GM19351 (cell line): ENCODE results near the gene ZNF584.
"Not testable (repeated sequence)": the region's sequence is repeated elsewhere in the genome, so short reads cannot be mapped to it uniquely, and the experiment has no call there.

Experiments used
- ATAC-seq: cut with Tn5 transposase; IDR thresholded peaks from one replicate; pipeline ENCODE4 v1.9.1; 2021; ENCODE audit warnings: mild to moderate bottlenecking, moderate library complexity; ENCODE audit not compliant: unreplicated experiment

Gene ZNF584

DNA sequence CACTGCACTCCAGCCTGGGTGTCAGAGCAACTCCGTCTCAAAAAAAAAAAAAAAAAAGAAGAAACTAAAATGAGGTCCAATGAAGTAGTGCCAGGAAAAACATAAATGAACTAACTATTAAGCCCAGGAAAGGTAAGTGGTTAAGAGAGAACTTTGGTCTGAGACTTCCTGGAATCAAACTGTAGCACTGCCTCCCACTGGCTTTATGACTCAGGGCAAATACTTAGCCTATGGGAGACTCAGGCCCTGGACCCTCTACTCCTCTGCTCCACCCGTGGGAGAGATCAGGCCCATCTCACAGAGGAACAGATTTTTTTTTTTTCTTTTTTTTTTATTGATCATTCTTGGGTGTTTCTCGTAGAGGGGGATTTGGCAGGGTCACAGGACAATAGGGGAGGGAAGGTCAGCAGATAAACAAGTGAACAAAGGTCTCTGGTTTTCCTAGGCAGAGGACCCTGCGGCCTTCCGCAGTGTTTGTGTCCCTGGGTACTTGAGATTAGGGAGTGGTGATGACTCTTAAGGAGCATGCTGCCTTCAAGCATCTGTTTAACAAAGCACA, 4.5 kb upstream of the ZNF584 start:
- not testable (repeated sequence) for ATAC-seq

DNA sequence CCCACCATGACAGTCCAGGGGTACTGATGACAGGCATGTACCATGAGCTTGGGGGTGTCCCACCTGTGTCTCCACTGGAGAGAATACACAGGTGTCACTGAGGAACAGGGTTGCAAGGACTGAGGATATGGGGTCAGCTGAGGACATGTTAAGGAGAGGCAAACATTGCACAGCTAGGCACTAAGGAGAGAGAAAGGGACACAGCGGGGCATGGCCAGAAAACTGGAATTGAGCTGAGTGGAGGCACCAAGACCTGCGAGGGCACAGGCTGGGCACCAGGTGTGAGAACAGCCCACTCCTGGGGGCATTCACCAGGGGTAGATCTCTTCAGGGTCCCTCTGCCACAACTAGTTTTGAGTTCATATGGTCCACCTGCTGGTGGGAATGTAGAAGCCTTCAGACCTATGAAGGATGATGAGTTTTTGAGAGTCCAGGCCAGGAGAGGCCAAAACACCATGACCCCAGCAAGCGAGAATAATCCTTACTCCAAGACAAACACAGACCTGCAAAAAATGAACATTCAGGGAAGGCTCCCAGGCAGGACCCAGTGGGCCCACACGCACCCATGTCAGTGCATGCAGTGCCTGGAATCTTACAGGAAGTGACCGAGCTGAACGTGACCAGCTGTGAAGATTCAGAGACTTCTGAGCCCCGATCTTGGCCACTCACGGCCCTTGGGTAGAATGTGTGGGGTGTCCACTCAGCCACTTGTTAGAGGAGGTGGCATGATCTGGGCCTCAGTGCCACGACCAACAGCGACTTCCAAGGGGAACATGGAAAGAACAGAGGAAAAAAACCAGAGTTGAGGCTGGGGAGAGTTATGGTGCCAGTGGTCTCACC, 1.4 kb upstream of the ZNF584 start:
- no peak for ATAC-seq

DNA sequence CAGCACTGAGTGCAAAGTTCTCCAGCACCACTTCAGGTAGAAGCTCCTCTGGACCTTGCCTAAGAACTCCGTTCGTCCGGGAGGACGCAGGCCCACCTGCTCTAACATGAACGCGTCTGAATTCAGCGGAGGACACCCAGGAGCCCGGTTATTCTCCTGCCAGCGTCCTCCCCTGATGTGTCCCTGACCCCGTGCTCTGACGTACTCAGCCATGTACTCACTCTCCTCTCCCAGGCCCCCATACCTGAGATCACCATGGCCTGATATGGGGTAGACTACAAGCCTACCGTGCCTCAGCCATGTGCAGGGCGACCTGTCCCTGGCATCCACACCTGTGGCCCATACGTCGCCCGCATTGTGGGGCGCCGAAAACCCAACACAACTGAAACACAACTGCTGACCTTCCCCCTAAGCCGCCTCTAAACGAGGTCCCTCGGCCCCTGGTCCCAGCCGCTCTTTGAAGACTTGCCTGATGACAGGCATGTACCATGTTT, 744 bp upstream of the ZNF584 start:
- ATAC-seq: peak; percentile 9

DNA sequence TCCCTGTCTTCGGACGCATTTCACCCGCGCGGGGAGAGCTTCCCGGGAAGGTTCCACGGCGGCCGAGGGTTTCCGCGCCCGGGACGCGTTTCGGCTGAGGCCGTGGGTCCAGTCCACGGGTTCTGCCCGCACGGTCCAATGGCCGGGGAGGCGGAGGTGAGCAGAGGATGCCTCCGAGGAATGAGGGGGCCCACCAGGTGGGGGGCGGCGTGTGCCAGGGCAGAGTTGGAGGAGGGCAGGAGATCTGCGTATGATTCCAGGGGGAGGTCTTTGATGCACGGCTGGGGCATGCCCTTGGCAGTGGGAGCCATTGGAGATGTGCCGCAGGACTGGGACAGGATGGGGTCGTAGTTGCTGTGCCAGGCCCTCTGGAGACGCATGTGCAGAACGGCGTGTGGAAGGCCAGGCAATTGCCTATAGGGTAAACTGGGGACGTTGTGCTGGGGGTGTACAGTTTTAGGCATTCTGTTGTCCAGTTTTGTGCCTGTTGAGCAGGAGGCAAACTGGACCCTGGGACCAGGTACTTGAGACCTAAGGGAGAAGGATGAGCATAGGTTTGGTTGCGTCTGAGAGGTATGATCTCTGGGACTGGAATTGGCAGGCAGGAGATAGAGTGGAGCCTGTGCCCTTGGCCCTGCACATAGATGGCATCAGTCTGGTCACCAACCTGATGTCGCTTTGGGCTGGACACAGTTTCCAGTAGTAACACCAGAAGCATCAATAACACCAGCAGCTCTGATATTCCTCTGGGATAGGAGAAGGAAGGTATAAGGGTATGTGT, 751 bp downstream of the ZNF584 start:
- no peak for ATAC-seq

DNA sequence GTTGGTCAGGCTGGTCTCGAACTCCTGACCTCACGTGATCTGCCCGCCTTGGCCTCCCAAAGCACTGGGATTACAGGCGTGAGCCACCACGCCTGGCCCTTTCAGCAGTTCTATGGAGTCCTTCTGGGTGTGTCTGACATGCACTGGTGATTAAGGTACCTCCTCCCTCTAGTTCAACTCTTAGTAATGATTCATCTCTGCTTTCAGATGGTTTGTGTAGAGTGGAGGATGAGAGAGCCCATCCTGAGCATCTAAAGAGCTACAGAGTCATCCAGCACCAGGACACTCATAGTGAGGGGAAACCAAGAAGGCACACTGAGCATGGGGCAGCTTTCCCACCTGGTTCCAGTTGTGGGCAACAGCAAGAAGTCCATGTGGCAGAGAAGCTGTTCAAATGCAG, 8.2 kb downstream of the ZNF584 start:
- ATAC-seq: no peak

DNA sequence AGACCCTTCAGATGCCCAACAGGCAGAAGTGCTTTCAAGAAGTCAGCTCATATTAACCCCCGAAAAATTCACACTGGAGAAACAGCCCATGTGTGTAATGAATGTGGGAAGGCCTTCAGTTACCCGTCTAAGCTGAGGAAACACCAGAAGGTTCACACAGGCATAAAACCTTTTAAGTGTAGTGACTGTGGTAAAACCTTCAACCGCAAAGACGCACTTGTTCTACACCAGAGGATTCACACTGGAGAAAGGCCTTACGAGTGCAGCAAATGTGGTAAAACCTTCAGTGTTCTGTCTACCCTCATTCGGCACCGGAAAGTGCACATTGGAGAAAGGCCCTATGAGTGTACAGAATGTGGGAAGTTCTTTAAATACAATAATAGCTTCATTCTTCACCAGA, 8.6 kb downstream of the ZNF584 start:
- no peak for ATAC-seq

DNA sequence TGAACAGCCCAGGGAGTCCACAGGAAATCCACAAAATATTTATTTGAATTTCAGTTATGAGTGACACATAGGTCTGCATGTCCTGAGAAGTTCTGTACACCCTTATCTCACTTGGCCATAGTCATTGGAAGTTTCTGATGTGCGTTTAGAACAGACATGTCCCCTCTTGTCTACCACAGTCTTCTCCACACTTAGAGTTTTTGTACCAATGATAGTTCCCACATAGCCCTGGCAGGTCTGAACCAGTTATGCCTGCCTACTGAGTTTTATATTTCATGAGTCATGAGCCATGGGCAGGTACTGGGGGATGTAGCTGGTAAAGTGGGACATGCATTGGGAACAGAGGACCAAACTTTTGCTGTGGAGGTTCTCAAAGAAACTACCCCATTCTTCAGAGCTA, 20.2 kb downstream of the ZNF584 start:
- ATAC-seq: no peak

DNA sequence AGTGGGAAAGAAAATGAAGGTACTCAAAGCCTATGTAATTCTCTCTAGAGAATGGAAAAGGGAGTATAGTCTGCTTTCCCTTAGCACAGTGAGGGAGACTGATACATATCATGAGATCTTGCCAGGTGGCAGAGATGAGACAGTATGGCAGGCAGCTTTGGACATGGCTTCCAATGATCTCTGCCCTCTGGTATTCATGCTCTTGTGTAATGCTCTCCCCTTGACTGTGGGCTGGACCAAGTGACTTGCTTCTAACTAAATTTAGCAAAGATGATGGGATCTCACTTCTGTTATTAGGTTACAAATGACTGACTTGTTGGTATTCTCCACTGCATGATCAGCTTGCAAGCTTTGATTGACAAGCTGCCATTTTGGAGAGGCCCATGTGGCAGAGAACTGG, 21.3 kb downstream of the ZNF584 start:
- ATAC-seq: no peak

DNA sequence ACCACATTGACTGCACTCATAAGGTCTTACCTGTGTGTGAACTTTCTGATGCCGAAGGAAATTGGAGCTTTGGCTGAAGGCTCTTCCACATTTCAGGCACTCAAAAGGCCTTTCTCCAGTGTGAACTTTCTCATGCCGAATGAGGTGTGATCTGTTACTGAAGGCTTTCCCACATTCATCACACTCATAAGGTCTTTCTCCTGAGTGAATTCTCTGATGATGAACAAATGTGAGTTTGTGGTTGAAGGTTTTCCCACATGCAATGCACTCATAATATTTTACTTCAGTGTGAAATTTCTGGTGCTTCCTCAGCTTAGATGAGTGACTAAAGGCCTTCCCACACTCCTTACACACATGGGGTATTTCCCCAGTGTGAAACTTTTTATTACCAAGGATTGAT, 25.8 kb downstream of the ZNF584 start:
- no peak for ATAC-seq

DNA sequence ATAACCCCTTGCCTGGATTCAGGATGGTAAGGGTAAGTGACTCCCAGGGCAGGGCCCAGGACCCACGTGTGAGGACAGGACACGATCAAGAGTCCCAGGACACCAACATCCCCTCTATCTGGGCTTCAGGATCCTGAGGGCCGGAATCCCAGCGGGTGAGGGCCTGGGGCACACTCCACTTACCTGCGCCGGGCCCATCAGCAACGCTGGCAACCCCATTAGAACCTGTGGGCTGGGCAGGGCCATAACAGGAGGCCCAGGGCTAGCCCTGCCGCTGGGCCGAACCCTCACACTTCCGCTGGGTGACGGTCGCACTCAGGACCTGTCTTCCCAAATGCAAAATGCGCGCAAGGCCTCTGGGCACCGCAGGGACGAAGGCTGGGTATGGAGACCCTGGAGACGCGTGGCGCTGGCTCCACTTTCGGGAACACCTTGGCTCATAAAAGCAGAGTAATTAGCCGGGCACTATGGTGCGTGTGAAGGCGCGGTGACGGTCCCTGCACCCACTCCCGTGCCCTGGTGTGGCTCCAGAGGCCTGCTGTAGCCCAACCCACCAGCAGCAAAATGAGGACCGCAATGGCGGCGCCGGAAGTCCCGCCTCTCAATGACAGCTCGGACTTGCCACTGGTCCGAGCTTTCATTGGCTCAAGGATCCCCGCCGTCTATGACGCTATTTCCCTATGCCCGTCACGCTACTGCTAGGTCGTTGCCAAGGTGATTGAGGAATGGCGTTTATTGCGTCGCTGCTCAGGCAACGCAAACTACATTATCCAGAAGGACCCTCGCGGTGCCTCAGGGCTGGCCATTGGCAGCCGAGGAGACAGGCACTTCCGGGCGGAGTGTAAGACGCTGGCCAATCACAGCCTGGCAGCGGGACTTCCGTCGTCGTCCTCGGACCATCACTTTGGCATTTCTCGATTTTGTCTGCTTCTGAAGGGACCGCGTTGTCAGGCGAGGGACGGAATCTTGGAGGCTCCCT, 31.4 kb downstream of the ZNF584 start, which contains the start of gene ZNF132:
ZNF132 (minus strand) TSS at position 578 of the 979 bp plus-strand sequence; CDS start at position 246, 332 bp downstream.
- peak; percentile 93 for ATAC-seq

DNA sequence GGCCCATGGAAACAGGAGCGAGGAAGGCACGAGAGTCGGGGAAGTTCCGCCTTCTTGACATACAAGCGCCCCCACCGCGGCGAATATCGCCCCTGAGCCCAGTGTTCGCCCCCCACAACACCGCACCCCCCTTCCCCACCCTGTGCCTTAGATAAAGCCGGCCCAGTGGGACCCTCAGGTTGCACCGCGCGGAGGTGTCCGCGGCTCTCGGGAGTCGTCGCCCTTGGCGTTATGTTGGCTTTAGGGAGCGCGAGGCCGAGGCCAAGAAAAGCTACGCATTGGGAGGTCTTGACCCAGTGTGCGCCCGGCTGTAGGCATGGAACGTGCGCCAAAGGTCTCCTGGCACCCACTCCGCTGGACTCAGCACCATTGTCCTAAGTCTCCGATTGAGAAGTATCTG, 32.1 kb downstream of the ZNF584 start:
- no peak for ATAC-seq

DNA sequence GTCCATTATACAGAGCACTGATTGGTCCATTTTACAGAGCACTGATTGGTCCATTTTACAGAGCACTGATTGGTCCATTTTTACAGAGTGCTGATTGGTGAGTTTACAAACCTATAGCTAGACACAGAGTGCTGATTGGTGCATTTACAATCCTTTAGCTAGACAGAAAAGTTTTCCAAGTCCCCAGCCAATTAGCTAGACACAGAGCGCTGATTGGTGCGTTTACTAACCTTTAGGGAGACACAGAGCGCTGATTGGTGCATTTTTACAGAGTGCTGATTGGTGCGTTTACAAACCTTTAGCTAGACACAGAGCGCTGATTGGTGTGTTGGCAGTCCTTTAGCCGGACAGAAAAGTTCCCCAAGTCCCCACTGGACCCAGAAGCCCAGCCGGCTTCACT, 34.5 kb downstream of the ZNF584 start:
- not testable (repeated sequence) for ATAC-seq

DNA sequence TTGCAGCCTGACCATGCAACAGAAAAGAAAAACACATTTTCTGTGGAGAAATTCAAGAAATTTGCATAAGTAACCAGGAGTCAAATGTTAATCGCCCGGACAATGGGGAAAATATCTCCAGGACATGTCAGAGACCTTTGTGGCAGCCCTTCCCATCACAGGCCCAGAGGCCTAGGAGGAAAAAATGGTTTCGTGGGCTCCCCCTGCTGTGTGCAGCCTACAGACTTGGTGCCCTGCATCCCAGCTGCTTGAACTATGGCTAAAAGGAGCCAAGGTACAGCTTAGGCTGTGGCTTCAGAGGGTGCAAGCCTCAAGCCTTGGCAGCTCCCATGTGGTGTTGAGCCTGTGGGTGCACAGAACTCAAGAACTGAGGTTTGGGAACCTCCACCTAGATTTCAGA, 40.4 kb downstream of the ZNF584 start:
- not testable (repeated sequence) for ATAC-seq

DNA sequence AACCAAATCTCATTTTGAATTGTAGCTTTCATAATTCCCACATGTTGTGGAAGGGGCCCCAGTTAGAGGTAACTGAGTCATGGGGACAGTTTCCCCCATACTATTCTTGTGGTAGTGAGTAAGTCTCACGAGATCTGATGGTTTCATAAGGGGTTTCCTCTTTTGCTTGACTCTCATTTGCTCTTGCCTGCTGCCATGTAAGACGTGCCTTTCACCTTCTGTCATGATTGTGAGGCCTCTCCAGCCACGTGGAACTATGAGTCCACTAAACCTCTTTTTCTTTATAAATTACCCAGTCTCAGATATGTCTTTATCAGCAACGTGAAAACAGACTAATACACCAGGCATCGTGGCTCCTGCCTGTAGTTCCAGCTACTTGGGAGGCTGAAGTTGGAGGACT, 41.5 kb downstream of the ZNF584 start:
- not testable (repeated sequence) for ATAC-seq

DNA sequence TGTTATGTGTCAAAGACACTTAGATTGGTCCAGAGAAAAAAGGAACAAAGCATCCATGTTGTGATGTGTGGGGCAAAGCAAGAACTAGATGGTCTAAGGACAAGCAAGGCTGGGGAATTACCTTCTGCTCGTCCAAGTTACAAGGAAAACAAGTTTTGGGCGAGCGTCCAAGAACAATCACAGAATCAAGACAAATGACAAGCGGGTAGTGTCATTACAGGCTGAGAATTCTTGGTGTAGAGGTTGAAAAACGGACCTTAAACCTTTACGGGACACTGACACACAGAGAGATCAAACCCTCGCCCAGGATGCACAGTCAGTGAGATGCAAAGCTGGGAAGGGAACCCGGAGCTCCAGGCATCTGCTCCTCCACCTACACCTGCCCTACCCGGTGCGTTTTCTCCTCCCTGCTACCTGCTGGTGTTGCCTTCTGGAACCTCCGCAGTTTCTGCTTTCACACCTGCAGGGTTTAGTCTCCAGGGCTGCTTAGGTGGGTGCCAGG, 42.5 kb downstream of the ZNF584 start:
- peak; percentile 25 for ATAC-seq

DNA sequence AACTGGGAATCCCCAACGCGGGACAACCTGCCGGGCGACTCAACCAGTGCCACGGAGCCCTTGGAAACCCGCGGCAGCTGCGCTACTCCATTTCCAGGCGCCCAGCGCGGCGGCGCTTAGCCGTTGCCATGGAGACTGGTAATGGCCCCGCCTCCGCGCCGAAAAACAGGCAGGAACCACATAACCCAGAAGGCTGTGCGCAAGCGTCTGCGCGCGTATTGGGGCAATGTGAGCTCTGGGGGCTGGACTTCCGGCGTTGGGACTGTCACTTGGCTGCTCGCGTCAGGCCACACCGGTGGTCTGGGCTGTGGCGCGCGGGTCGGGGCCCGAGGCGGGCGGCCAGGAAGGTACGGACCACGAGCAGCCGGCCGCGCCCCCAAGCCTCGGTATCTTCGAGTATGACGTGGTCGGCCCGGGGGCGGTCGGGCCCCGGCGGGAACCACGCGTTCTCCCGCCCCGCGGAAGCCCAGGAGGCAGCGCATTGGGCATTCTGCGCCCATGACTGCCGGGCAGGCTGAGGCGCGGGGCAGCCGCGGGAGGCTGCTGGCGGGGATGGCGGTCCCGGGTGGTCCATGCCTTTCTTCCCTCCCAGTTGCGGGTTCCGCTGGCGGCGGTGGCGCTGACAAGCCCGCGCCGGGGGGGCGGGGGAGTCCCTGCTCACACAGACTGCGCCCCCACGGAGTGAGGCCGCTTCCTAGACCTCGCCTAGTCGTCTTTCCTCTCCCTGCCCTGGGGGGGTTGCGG, 43.1 kb downstream of the ZNF584 start, which contains the start of gene ZNF324B:
ZNF324B (plus strand) TSS at position 265 of the 744 bp plus-strand sequence. CDS start 2,080 bp downstream, outside the sequence.
- peak; percentile 99 for ATAC-seq

DNA sequence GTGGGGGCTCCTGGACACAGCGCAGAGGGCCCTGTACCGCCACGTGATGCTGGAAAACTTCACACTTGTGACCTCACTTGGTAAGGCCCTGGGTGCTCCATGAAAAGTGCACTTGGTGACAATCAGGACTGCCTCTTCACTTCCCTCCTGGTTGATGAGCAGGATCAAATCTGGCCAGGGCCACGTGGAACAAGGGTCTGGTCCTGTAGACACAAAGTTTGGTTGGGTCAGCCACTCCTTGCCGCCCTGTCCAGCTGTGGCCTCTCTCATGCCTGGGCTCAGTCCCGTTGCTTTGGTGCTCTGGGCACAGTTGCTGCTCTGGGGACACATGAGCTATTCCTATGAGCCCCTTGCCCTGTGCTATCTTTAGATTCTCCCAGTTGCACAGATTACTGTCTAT, 45.3 kb downstream of the ZNF584 start:
- no peak for ATAC-seq

DNA sequence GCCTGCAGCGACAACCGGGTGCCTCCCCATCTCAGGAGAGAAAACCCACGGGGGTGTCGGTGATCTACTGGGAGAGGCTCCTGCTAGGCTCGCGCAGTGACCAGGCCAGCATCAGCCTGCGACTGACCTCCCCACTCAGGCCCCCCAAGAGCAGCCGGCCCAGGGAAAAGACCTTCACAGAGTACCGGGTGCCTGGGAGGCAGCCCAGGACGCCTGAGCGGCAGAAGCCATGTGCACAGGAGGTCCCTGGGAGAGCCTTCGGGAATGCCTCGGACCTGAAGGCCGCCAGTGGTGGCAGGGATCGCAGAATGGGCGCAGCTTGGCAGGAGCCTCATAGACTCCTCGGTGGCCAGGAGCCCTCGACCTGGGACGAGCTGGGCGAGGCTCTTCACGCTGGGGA, 46.9 kb downstream of the ZNF584 start:
- ATAC-seq: no peak

DNA sequence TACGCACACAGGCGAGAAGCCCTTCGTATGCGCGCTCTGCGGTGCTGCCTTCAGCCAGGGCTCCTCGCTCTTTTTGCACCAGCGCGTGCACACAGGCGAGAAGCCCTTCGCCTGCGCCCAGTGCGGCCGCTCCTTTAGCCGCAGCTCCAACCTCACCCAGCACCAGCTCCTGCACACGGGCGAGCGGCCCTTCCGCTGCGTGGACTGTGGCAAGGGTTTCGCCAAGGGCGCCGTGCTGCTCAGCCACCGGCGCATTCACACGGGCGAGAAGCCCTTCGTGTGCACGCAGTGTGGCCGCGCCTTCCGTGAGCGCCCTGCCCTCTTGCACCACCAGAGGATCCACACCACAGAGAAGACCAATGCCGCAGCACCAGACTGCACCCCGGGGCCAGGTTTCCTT, 47.7 kb downstream of the ZNF584 start:
- no peak for ATAC-seq
